Measurements from ENCODE around the gene TRIM62.

DNA sequence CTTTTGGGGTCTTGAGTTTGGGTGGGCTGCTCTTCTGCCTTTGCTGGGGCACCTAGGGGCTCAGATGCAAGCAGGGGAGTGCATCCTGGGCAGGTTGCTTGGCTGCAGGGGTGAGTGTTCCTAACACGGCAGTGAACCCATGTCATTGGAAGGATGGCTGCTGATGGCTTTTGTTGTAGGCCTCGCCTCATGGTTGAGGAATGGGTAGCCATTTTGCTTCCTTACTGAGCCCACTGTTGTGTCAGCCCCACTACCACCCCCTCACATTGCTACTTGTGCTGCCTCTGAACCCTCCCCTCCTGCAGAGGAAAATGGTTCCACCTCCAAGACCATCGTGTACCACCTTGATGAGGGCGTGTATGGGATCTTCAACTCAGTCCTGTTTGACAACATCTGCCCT is 84.1 kb downstream of the TRIM62 start:
- TF ChIP-seq, protein P1, sequence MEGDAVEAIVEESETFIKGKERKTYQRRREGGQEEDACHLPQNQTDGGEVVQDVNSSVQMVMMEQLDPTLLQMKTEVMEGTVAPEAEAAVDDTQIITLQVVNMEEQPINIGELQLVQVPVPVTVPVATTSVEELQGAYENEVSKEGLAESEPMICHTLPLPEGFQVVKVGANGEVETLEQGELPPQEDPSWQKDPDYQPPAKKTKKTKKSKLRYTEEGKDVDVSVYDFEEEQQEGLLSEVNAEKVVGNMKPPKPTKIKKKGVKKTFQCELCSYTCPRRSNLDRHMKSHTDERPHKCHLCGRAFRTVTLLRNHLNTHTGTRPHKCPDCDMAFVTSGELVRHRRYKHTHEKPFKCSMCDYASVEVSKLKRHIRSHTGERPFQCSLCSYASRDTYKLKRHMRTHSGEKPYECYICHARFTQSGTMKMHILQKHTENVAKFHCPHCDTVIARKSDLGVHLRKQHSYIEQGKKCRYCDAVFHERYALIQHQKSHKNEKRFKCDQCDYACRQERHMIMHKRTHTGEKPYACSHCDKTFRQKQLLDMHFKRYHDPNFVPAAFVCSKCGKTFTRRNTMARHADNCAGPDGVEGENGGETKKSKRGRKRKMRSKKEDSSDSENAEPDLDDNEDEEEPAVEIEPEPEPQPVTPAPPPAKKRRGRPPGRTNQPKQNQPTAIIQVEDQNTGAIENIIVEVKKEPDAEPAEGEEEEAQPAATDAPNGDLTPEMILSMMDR (conservative IDR thresholded peaks at IDR 0.05; ENCODE audit: low read length), result no peak
- TF ChIP-seq EZH2phosphoT487 (IDR thresholded peaks at IDR 0.05; ENCODE audit: borderline replicate concordance, low read depth, low read length), result no peak
